GM19397 (cell line): Measurements from ENCODE around the gene MAGEL2.
"Not testable (repeated sequence)": the region's sequence is repeated elsewhere in the genome, so short reads cannot be mapped to it uniquely, and the experiment has no call there.

Experiments used
- ATAC-seq: cut with Tn5 transposase; IDR thresholded peaks from one replicate; pipeline ENCODE4 v1.9.1; 2021; ENCODE audit warnings: mild to moderate bottlenecking, moderate library complexity; ENCODE audit not compliant: unreplicated experiment

MAGEL2 gene

GRCh38 chr15:23616536-23616935, 31.1 kb downstream of the MAGEL2 start:
- no peak for ATAC-seq

- no peak for ATAC-seq
Measured at GRCh38 chr15:23606226-23606625, 41.4 kb downstream of the MAGEL2 start.

GRCh38 chr15:23602124-23602523, 45.5 kb downstream of the MAGEL2 start:
- ATAC-seq: no peak

GRCh38 chr15:23599053-23599452, 48.6 kb downstream of the MAGEL2 start:
- no peak for ATAC-seq

- not testable (repeated sequence) for ATAC-seq
Measured at GRCh38 chr15:23597278-23597677, 50.4 kb downstream of the MAGEL2 start.

- no peak for ATAC-seq
Measured at GRCh38 chr15:23596736-23597135, 50.9 kb downstream of the MAGEL2 start.

GRCh38 chr15:23595368-23595767, 52.3 kb downstream of the MAGEL2 start:
- ATAC-seq: no peak

GRCh38 chr15:23594252-23594770, 53.4 kb downstream of the MAGEL2 start:
- no peak for ATAC-seq
